ENCODE measurements around the gene TSGA10IP. TPM values are rescaled to one million over a fixed set of nuclear protein-coding genes. Genes with fewer than 3 reads are reported as not detected.
"Not testable (repeated sequence)": the region's sequence is repeated elsewhere in the genome, so short reads cannot be mapped to it uniquely, and the experiment has no call there.

The TSGA10IP gene
- total RNA-seq, 2 experiments from 2014 or later, result not detected

DNA sequence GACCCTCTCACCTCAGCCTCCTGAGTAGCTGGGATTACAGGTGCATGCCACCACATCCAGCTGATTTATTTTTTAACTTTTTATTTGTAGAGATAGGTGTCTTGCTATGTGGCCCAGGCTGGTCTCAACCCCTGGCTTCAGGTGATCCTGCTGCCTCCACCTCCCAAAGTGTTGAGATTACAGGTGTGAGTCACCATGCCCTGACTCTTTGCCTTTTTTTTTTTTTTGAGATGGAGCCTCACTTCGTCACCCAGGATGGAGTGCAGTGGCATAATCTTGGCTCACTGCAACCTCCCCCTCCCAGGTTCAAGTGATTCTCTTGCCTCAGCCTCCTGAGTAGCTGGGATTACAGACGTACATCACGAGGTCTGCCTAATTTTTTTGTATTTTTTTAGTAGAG, 6.4 kb downstream of the TSGA10IP start:
- H3K27ac Mint-ChIP-seq, H3K9me3 Mint-ChIP-seq: not testable (repeated sequence)

DNA sequence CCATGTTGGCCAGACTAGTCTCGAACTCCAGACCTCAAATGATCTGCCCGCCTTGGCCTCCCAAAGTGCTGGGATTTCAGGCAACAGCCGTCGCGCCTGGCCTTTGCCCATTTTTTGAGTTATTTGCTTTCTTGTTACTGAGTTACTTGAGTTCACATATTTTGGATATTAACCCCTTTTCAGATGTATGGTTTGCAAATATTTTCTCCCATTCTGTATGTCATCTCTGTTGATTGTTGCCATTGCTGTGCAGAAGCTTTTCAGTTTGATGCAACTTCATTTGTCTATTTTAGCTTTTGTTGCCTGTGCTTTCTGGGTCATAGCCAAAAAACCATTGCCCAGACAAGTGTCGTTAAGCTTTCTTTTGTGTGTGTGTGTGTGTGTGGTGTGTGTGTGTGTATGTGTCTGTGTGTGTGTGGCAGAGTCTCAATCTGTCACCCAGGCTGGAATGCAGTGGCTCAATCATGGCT, 6.8 kb downstream of the TSGA10IP start:
- DNase-seq, result no peak
- no peak overlapping the region for H3K4me3 Mint-ChIP-seq
- no peaks in the 10 kb centered on the region for H3K36me3 Mint-ChIP-seq
- no peak overlapping the region for H3K27ac Mint-ChIP-seq
- H3K4me1 Mint-ChIP-seq, result peaks cover 7% of the 10 kb centered on the region
- no peaks in the 10 kb centered on the region for H3K9me3 Mint-ChIP-seq
- no peaks in the 10 kb centered on the region for H3K27me3 Mint-ChIP-seq

More for the DNA sequence above, 6.4 kb downstream of the TSGA10IP start:
- H3K27me3 Mint-ChIP-seq, H3K4me3 Mint-ChIP-seq, H3K36me3 Mint-ChIP-seq, DNase-seq, H3K4me1 Mint-ChIP-seq: not testable (repeated sequence)

DNA sequence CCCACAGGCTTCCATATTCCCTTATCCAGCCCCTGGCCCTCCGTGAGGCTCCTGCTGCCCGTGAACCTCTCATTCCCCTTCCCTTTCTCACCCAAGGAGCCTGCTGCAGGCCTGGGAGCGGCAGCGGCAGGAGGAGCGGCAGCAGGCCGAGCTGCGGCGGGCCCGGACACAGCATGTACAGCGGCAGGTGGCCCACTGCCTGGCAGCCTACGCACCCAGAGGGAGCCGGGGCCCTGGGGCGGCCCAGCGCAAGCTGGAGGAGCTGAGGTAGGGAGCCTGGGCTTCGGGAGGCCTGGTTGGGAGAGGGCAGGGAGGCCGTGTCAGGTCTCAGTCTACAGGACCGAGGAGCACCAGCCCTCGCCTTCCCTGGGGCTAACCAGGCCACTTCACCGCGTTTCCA, 8.2 kb downstream of the TSGA10IP start:
- no peak overlapping the region for H3K4me3 Mint-ChIP-seq
- H3K36me3 Mint-ChIP-seq, result no peaks in the 10 kb centered on the region
- peaks cover 9% of the 10 kb centered on the region for H3K4me1 Mint-ChIP-seq
- no peaks in the 10 kb centered on the region for H3K27me3 Mint-ChIP-seq
- H3K27ac Mint-ChIP-seq, result no peak overlapping the region
- no peaks in the 10 kb centered on the region for H3K9me3 Mint-ChIP-seq
- DNase-seq, result no peak

DNA sequence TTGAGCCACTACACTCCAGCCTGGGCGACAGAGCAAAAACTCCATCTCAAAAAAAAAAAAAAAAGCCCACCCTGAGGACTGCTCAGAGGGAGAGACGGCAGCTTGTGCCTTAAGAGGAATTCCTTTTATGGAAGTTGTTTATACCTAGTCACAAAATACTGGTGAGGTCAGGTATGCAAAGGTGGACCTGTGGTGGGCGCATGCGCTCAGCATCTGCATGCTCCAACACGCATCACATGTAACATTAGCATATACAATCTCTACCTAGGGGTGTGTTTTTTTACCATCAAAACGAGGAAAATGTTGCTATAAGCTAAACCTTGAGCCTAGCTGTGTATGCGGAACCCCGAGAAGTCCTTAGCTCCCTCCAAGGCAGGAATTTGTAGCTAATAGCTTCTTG, 9.5 kb downstream of the TSGA10IP start:
- Mint-ChIP-seq H3K4me3 (no peak overlapping the region), H3K36me3 (no peaks in the 10 kb centered on the region), H3K27me3 (no peaks in the 10 kb centered on the region), H3K4me1 (peaks cover 9% of the 10 kb centered on the region), H3K9me3 (no peaks in the 10 kb centered on the region), H3K27ac (no peak overlapping the region)
- no peak for DNase-seq

DNA sequence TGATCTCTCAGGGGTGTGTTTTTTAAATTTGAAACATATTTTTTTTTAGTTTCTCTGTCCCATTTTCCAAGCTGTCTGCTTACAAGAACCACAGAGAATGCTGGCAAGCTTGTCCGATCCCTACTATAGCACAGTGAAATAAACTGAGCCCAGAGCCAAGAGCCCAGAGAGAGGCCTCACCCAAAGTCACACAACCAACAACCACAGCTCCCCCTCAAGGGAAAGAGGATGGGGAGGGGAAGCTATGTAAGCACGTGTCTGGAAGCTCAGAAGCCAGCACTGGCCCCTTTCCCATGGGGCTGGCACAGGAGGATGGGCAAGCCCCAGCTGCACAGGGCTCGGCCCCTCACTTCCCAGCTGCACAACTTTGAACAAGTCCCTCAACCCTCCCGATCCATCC, 13.0 kb downstream of the TSGA10IP start:
- H3K9me3 Mint-ChIP-seq, result no peaks in the 10 kb centered on the region
- H3K27ac Mint-ChIP-seq, result peak overlapping the region; percentile 2
- H3K4me3 Mint-ChIP-seq, result no peak overlapping the region
- H3K27me3 Mint-ChIP-seq, result no peaks in the 10 kb centered on the region
- DNase-seq, result no peak
- peaks cover 23% of the 10 kb centered on the region for H3K4me1 Mint-ChIP-seq
- peaks cover 15% of the 10 kb centered on the region for H3K36me3 Mint-ChIP-seq

DNA sequence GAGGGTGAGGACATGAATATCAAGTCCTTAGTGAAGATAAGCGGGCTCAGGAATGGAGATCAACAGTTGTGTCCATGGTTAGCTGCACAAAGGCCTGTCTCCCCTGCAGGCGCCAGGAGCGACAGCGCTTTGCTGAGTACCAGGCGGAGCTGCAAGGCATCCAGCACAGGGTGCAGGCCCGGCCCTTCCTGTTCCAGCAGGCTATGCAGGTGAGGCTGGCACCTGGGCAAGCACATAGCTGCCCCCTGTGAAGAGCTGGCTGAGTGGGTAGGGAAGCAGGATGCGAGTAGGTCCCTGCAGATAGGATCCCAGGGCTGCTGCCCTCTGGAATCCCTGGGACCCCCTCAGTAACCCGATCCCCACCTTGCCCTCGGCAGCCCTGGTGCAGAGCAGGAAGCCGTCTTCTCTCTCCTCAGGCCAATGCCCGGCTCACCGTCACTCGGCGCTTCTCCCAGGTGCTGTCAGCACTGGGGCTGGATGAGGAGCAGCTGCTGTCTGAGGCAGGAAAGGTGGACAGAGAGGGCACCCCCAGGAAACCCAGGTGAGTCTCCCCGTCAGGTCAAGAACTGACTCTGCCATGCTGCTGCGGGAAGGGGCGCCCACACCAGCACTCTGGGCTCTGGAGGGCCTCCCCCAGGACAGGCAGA, 13.6 kb downstream of the TSGA10IP start:
- Mint-ChIP-seq H3K9me3 (no peaks in the 10 kb centered on the region), H3K27me3 (no peaks in the 10 kb centered on the region), H3K4me3 (no peak overlapping the region), H3K27ac (no peak overlapping the region), H3K4me1 (peaks cover 28% of the 10 kb centered on the region), H3K36me3 (peaks cover 15% of the 10 kb centered on the region)
- no peak for DNase-seq

DNA sequence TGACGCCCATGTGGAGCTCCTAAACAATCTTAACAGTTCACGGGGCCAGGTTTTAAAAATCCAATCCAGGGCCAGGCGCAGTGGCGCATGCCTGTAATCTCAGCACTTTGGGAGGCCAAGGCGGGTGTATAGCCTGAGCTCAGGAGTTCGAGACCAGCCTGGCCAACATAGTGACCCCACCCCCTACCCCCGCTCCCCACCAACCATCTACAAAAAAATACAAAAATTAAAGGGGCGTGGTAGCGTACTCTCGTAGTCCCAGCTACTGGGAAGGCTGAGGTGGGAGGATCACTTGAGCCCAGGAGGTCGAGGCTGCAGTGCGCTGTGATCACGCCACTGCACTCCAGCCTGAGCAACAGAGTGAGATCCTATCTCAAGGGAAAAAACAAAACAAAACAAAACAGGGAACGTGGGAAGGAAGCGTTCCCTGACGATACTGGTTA, 15.6 kb downstream of the TSGA10IP start:
- DNase-seq, result no peak
- Mint-ChIP-seq H3K27ac (peak overlapping the region; percentile 96), H3K36me3 (peaks cover 21% of the 10 kb centered on the region), H3K27me3 (no peaks in the 10 kb centered on the region), H3K4me1 (peaks cover 34% of the 10 kb centered on the region), H3K9me3 (no peaks in the 10 kb centered on the region), H3K4me3 (peak overlapping the region; percentile 96)

DNA sequence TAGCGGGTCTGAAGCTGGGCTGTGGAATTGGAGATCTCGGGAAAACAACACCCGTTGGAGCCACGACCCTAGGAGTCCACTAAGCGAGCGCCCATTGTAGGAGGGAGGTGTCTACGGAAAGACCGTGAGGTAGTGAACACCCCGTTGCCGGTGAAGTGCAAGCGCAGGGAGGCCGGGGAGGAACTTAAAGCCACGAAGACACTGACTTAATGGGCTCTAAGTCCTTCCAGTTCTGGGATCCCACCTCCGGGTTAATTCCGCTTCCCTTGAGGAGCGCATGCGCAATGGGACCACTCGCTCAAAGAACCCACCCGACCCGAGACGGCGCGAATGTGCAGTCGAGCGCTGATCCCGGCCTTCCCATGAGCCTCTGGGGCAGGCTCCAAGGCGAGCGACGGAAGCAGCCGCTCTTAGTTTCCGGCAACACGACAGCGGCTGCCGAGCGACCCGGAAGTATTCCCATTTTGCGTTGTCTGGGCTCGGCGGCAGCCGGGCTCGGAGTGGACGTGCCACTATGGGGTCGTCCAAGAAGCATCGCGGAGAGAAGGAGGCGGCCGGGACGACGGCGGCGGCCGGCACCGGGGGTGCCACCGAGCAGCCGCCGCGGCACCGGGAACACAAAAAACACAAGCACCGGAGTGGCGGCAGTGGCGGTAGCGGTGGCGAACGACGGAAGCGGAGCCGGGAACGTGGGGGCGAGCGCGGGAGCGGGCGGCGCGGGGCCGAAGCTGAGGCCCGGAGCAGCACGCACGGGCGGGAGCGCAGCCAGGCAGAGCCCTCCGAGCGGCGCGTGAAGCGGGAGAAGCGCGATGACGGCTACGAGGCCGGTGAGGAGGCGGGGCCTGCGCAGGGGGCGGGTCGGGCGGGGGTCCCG, 16.2 kb downstream of the TSGA10IP start, which contains the start of gene SART1:
SART1 (plus strand) TSS at position 468 of the 874 bp plus-strand sequence; CDS start at position 515, 47 bp downstream.
- peaks cover 22% of the 10 kb centered on the region for H3K36me3 Mint-ChIP-seq
- peak; percentile 98 for DNase-seq
- H3K27ac Mint-ChIP-seq, result peak within 1 kb of the TSS; percentile 96
- H3K9me3 Mint-ChIP-seq, result no peaks in the 10 kb centered on the region
- H3K4me3 Mint-ChIP-seq, result peak within 1 kb of the TSS; percentile 96
- H3K4me1 Mint-ChIP-seq, result peaks cover 32% of the 10 kb centered on the region
- H3K27me3 Mint-ChIP-seq, result no peaks in the 10 kb centered on the region

DNA sequence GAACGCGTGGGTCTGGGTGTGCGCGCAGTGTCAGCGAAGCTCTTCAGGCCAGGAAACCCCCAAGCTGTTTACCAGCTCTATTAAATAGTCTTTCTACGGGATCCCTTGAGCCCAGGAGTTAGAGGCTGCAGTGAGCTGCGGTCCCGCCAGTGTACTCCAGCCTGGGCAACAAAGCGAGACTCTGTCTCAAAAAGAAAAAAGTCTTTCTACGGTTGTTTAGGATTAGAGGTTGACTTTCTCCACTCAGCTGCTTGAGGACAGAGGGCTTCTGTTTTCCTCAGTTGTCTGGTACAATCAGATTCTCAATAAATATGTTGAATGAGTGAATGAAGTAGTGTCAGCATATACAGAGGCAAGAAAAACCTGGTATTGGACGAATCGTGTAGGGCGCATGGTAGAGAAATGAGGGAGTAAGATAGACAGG, 16.9 kb downstream of the TSGA10IP start:
- no peaks in the 10 kb centered on the region for H3K27me3 Mint-ChIP-seq

DNA sequence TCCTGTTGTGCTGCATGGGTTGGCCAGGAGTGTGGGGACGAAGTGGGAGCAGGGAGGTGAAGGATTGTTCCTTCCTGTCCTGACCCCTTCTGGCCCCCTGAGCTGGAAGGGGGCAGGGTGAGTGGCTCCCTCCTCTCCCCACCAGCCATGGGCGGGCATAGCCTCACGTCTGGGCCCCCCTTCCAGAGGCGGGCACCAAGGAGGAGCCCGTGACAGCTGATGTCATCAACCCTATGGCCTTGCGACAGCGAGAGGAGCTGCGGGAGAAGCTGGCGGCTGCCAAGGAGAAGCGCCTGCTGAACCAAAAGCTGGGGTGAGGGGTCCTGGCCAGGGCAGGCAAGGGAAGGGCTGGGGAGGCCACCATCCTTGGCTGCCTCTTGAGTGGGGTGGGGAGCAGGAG, 19.6 kb downstream of the TSGA10IP start:
- H3K9me3 Mint-ChIP-seq, result no peaks in the 10 kb centered on the region
- H3K27ac Mint-ChIP-seq, result no peak overlapping the region
- H3K36me3 Mint-ChIP-seq, result peaks cover 29% of the 10 kb centered on the region
- DNase-seq, result no peak
- H3K27me3 Mint-ChIP-seq, result no peaks in the 10 kb centered on the region
- H3K4me1 Mint-ChIP-seq, result peaks cover 26% of the 10 kb centered on the region
- H3K4me3 Mint-ChIP-seq, result no peak overlapping the region

More for the DNA sequence above, 16.9 kb downstream of the TSGA10IP start:
- Mint-ChIP-seq H3K27ac (peak overlapping the region; percentile 52), H3K9me3 (no peaks in the 10 kb centered on the region), H3K36me3 (peaks cover 24% of the 10 kb centered on the region), H3K4me1 (peaks cover 27% of the 10 kb centered on the region), H3K4me3 (peak overlapping the region; percentile 96)
- DNase-seq, result no peak

DNA sequence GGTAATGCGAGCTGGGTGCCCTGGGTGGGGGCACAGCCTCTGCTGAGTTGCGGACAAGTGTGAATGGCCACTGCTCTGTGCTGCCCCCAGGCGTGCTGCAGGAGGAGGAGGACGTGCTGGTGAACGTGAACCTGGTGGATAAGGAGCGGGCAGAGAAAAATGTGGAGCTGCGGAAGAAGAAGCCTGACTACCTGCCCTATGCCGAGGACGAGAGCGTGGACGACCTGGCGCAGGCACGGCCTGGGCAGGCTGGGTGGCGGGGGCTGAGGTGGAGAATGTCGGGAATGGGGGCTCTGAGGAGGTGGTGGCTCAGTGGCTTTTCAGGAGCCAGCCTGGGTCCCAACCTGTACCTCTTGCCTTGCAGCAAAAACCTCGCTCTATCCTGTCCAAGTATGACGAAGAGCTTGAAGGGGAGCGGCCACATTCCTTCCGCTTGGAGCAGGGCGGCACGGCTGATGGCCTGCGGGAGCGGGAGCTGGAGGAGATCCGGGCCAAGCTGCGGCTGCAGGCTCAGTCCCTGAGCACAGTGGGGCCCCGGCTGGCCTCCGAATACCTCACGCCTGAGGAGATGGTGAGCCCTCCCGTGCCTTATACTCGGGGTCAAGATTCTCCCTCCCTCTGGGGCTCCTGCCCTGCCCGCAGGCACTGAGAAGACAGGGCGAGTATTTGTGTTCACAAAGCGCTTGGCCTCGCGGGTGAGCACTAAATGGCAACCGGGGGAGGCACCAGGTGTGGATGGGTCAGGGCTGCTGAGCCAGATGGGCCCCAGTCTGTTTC, 20.9 kb downstream of the TSGA10IP start:
- Mint-ChIP-seq H3K9me3 (no peaks in the 10 kb centered on the region), H3K27ac (no peak overlapping the region), H3K36me3 (peaks cover 33% of the 10 kb centered on the region), H3K4me1 (peaks cover 26% of the 10 kb centered on the region), H3K27me3 (no peaks in the 10 kb centered on the region), H3K4me3 (no peak overlapping the region)
- DNase-seq, result no peak

DNA sequence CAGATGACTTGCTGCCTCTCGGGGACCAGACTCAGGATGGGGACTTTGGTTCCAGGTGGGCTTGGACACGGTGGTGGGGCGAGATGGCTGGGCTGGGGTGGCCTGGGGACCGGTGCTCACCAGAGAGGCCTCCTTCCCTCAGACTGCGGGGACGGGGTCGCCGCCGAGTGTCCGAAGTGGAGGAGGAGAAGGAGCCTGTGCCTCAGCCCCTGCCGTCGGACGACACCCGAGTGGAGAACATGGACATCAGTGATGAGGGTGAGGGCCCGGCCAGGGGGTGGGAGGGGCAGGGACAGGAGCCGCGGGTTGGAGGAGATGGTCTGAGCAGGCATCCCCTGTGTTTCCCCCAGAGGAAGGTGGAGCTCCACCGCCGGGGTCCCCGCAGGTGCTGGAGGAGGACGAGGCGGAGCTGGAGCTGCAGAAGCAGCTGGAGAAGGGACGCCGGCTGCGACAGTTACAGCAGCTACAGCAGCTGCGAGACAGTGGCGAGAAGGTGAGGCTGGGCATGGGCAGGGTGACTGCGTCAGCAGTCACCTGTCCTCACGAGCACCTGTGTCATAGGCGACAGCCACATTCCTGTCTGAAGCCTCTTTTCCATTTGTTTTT, 22.2 kb downstream of the TSGA10IP start:
- no peak for DNase-seq
- Mint-ChIP-seq H3K27me3 (no peaks in the 10 kb centered on the region), H3K9me3 (no peaks in the 10 kb centered on the region), H3K4me3 (no peak overlapping the region), H3K27ac (no peak overlapping the region), H3K36me3 (peaks cover 32% of the 10 kb centered on the region), H3K4me1 (peaks cover 23% of the 10 kb centered on the region)

DNA sequence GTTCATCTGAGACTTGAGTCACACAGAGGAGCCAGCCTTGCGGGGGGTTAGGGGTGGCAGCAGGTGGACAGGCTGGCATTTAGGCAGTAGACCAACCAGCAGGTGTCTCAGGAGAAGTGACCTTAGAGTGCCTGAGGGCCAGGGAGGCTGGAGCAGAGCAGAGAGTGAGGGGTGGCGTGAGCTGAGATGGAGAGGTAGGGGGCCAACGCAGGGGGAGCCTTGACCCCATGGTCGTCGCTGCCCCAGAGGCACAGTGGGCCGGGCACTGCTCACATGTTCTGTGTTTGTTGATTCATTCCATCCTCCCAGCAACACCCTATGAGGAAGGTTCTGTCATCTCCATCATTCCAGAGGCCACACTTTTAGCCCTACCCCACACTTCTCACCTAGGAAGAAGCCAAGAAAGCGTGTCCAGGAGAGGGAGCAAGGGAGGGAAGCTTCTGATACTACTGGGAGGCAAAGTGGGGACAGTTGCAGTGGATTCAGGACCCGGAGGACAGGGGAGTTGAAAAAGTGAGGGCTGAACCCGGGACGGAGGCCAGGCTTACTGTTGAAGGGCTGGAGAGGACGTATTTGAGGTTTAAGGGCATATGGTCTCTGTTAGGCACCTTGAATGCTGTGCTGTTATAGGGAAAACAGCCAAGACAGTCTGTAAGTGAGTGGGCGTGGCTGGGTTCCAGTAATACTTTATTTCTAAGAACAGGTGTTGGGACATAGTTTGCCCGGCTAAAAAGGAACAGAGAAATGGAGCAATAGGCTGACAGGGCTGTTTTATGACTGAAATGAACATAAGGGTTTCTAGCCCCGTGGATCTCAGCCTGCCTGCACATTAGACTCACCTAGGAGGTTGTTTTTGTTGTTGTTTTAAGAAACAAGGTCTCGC, 23.6 kb downstream of the TSGA10IP start:
- H3K27me3 Mint-ChIP-seq, result no peaks in the 10 kb centered on the region
- H3K4me1 Mint-ChIP-seq, result peaks cover 10% of the 10 kb centered on the region
- peaks cover 32% of the 10 kb centered on the region for H3K36me3 Mint-ChIP-seq
- H3K27ac Mint-ChIP-seq, result no peak overlapping the region
- H3K9me3 Mint-ChIP-seq, result no peaks in the 10 kb centered on the region
- no peak for DNase-seq
- no peak overlapping the region for H3K4me3 Mint-ChIP-seq

DNA sequence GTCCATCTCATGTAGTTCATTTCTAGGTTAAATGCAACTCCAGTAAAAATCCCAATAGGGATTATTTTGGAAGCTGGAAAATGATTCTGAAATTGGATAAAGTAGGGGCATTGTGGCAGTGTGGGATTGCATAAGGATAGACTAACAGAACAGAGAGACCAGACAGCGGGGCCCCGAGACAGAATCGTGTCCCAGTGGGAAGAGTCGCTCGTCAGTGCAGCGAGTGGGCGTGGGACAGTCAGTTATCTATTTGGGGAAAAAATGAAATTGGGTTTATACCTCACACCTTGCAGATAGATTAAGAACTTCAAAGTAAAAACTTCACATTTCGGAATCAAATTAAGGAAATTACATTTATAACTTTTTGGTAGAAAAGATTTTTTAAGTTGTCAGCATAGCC, 26.8 kb downstream of the TSGA10IP start:
- Mint-ChIP-seq H3K9me3 (no peaks in the 10 kb centered on the region), H3K27ac (no peak overlapping the region), H3K4me3 (no peak overlapping the region), H3K27me3 (no peaks in the 10 kb centered on the region), H3K4me1 (peaks cover 3% of the 10 kb centered on the region), H3K36me3 (peaks cover 32% of the 10 kb centered on the region)
- DNase-seq, result no peak
